ENCODE measurements around the gene CCDC174.

- TF ChIP-seq CTCF (IDR thresholded peaks at IDR 0.05 in 2 of 3, conservative IDR thresholded peaks at IDR 0.05 in 1 of 3; ENCODE audit: control insufficient read depth in 2 of 3, extremely low read depth in 1 of 3, insufficient read depth in 1 of 3, low read depth in 3 of 3, low read length in 3 of 3) (no peak), KAT2A (conservative IDR thresholded peaks at IDR 0.05; ENCODE audit: control insufficient read depth, low read depth, low read length) (no peak), ZNF207 (IDR thresholded peaks at IDR 0.05; ENCODE audit: borderline replicate concordance) (no peak), POLR2A (IDR thresholded peaks at IDR 0.05; ENCODE audit: low read depth, low read length) (no peak), BMI1 (IDR thresholded peaks at IDR 0.05; ENCODE audit: borderline replicate concordance) (no peak), SMAD5 (IDR thresholded peaks at IDR 0.05; ENCODE audit: low read depth) (no peak), RCOR1 (conservative IDR thresholded peaks at IDR 0.05; ENCODE audit: low read depth, low read length) (no peak), SUZ12 (IDR thresholded peaks at IDR 0.05; ENCODE audit: unreplicated experiment) (no peak)
These were observed 9.4 kb downstream of the CCDC174 start for GRCh38 chr3:14660942-14661341.
